ENCODE measurements around the gene PAF1.
"Not testable (repeated sequence)": the region's sequence is repeated elsewhere in the genome, so short reads cannot be mapped to it uniquely, and the experiment has no call there.

Gene PAF1

DNA sequence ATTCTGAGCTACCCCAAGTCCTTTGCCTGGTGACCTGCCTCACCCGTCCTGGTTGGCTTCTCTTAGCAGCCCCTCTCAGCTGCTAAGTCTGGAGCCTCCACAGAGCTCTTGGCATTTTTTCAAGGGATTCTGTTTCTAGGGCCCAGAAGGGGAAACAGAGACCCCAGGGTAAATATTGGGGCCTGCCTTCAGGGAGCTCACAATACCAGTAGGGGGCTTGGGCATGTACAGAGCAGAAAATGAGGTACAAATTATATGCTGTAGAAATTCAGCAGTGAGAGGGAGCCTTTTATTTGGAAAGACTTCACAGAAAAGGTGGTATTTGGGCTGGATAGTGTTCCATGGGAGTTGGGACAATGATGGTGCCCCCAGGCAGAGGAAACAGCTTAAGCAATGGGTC is 45.0 kb downstream of the PAF1 start:
- TF ChIP-seq, protein P1, sequence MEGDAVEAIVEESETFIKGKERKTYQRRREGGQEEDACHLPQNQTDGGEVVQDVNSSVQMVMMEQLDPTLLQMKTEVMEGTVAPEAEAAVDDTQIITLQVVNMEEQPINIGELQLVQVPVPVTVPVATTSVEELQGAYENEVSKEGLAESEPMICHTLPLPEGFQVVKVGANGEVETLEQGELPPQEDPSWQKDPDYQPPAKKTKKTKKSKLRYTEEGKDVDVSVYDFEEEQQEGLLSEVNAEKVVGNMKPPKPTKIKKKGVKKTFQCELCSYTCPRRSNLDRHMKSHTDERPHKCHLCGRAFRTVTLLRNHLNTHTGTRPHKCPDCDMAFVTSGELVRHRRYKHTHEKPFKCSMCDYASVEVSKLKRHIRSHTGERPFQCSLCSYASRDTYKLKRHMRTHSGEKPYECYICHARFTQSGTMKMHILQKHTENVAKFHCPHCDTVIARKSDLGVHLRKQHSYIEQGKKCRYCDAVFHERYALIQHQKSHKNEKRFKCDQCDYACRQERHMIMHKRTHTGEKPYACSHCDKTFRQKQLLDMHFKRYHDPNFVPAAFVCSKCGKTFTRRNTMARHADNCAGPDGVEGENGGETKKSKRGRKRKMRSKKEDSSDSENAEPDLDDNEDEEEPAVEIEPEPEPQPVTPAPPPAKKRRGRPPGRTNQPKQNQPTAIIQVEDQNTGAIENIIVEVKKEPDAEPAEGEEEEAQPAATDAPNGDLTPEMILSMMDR (IDR thresholded peaks at IDR 0.05; ENCODE audit: borderline replicate concordance, control extremely low read depth, extremely low read depth, insufficient read depth, missing control alignments): no peak
- in situ Hi-C loops (cut with MboI; ENCODE audit: low sequenced_read_pairs, unreplicated experiment): no loop called here
- no peak for DNase-seq (ENCODE audit: low spot score)

DNA sequence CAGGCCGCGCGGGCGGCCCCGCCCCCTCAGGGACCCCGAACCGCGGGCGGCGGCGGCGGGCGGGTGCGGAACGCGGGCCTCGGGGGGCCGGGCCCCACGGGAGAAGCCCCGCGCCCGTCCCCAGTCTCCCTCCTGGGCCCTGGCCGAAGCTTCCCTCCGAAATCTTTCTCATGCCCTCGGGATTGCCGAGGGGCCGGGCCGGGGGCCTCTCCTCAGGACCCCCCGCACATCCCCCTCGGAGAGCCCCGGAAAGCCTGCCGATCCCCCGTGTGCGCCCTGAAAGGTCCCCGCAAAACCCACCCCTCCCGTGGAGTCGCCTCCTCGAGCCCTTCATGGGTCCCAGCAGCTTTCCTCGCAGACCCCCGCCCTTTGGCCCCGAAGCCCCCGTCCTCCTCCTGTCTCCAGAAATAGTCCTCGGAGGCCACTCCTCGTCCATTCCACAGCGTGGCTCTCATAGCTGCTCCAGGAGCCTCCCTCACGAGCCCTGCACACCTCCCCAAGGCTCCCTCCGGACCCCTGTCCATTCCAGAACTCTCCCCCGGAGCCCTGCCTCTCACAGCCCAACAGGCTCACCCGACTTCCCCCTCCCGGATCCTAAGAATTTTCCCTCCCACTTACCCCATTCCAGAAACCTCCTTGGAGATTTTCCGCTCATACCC is 48.1 kb downstream of the PAF1 start:
- DNase-seq (ENCODE audit: low spot score): no peak
- in situ Hi-C loops (cut with MboI; ENCODE audit: low sequenced_read_pairs, unreplicated experiment): no loop called here

DNA sequence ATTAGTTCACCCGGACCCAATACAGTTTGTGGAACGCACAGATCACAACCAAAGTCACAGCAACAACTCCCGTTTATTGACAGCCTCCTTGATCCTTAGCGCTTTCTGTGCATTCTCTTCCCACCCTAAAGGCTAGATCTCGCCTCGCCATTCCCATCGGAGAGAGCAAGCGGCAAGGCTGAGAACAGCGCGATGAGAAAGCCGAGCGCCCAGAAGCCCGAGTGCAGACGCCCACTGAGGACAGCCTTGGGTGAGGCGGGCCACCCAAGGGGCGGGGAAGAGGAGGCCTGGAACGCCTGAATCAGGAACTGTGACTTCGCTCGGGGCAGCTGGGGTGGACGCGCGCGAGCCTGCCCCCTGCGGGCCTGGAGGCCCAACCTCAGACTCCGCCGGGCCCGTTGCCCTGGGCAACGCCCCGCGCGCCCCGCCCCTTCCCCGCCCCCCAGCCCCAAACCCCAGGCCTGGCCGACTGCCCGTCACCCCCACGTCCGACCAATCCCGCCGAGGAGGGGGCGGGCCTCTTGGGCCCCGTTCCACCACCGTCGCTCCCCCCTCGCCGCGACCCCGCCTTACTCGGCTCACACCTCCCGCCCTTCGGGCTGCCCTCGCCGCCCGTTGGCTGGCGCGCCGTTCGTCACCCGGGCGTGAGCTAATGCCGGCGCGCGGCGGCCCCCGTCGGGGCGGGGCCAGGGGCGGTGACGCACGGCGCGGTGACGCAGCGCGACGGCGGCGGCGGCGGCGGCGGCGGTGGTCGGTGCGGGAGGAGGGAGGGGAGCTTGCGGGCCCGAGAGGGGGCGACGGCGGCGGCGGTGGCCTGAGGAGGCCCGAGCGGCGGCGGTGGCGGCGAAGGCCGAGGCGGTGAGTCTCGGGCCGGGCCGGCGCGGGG is 48.9 kb downstream of the PAF1 start, which contains the start of gene SAMD4B:
TSS of gene SAMD4B (plus strand) at position 703 of the 886 bp plus-strand sequence. CDS start 14,473 bp downstream, outside the sequence.
- in situ Hi-C loops (cut with MboI; ENCODE audit: low sequenced_read_pairs, unreplicated experiment): no loop called here
- DNase-seq (ENCODE audit: low spot score): peak; percentile 99

More for the DNA sequence above, 48.1 kb downstream of the PAF1 start:
- TF ChIP-seq, protein P1 (IDR thresholded peaks at IDR 0.05; ENCODE audit: borderline replicate concordance, control extremely low read depth, extremely low read depth, insufficient read depth, missing control alignments): no peak

DNA sequence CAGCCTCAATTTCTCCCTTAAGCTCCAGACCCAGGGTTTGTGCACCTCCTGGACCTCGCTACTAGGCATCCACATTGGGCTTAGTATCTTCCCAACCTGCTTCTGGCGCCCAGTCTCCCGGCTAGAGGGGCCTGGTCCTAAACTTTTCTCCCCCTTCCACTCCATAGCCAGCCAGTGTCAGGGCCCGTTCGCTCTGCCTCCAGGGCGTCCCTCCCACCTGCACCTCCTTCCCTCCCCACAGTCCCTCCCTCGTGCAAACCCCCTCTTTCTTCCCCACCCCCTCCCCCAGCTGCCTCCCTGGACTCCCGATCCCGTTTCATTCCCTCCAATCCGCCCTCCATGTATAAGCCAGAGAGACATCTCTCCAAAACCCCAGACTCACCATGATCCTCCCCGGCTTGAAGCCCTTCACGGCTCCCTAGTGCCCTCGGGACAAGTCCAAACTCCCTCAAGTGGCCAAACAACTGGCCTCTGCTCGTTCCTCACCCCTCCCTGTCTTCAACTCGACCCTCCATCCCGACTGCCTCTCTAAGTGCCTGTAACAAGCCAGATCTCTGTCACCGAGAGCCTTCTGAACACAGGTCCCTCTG is 49.7 kb downstream of the PAF1 start:
- TF ChIP-seq, protein P1 (IDR thresholded peaks at IDR 0.05; ENCODE audit: borderline replicate concordance, control extremely low read depth, extremely low read depth, insufficient read depth, missing control alignments): no peak
- in situ Hi-C loops (cut with MboI; ENCODE audit: low sequenced_read_pairs, unreplicated experiment): no loop called here
- DNase-seq (ENCODE audit: low spot score): no peak

More for the DNA sequence above, 48.9 kb downstream of the PAF1 start, which contains the start of gene SAMD4B:
- TF ChIP-seq, protein P1 (IDR thresholded peaks at IDR 0.05; ENCODE audit: borderline replicate concordance, control extremely low read depth, extremely low read depth, insufficient read depth, missing control alignments): peak; percentile 81

DNA sequence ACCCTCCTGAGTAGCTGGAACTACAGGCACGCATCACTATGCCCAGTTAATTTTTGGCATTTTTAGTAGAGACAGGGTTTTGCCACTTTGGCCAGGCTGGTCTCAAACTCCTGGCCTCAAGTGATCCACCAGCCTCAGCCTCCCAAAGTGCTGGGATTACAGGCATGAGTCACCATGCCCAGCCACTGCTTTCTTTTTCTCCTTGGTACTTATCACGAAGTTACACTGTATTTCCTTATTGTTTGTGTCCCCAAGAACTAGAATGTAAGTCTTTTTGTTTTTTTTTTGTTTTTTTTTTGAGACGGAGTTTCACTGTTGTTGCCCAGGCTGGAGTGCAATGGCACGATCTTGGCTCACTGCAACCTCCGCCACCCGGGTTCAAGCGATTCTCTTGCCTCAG is 50.8 kb downstream of the PAF1 start:
- DNase-seq (ENCODE audit: low spot score); in situ Hi-C loops (cut with MboI; ENCODE audit: low sequenced_read_pairs, unreplicated experiment): not testable (repeated sequence)

DNA sequence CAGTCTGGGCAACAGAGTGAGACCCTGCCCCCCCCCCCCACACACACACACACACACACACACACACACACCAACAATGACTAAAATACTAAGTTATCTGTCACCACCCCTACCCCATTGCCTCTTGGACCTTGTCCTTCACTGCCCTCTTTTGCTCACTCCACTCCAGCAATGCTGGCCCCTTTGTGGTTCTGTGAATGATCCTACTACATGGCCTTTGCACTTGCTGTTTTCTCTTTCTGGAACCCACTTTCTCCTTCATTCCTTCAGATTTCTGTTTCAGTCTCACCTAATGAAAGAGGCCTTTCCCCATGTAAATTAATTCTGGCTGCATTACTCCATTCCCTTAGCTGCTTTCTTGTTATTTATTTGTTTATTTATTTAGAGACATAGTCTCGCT is 51.2 kb downstream of the PAF1 start:
- TF ChIP-seq, protein P1 (IDR thresholded peaks at IDR 0.05; ENCODE audit: borderline replicate concordance, control extremely low read depth, extremely low read depth, insufficient read depth, missing control alignments): no peak
- in situ Hi-C loops (cut with MboI; ENCODE audit: low sequenced_read_pairs, unreplicated experiment): loop anchor here (10.0 kb wide), 1 partner anchor 215 kb away; the partner anchor contains the start of gene PAK4

More for the DNA sequence above, 51.2 kb downstream of the PAF1 start:
- DNase-seq (ENCODE audit: low spot score): no peak
